Measurements from ENCODE around the gene MCMBP.

GRCh38 chr10:119784340-119785067 is 88.1 kb downstream of the MCMBP start:
- no peak for TF ChIP-seq TSHZ2 (CRISPR knock-in tag; IDR thresholded peaks at IDR 0.05)
- no peak for TF ChIP-seq CSDC2 (CRISPR knock-in tag; IDR thresholded peaks at IDR 0.05)
- TF ChIP-seq, protein P1, sequence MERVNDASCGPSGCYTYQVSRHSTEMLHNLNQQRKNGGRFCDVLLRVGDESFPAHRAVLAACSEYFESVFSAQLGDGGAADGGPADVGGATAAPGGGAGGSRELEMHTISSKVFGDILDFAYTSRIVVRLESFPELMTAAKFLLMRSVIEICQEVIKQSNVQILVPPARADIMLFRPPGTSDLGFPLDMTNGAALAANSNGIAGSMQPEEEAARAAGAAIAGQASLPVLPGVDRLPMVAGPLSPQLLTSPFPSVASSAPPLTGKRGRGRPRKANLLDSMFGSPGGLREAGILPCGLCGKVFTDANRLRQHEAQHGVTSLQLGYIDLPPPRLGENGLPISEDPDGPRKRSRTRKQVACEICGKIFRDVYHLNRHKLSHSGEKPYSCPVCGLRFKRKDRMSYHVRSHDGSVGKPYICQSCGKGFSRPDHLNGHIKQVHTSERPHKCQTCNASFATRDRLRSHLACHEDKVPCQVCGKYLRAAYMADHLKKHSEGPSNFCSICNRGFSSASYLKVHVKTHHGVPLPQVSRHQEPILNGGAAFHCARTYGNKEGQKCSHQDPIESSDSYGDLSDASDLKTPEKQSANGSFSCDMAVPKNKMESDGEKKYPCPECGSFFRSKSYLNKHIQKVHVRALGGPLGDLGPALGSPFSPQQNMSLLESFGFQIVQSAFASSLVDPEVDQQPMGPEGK (CRISPR knock-in tag; IDR thresholded peaks at IDR 0.05; ENCODE audit: borderline replicate concordance): no peak
- TF ChIP-seq PPARA (CRISPR knock-in tag; IDR thresholded peaks at IDR 0.05; ENCODE audit: borderline replicate concordance): no peak
- TF ChIP-seq ZNF70 (CRISPR knock-in tag; IDR thresholded peaks at IDR 0.05): no peak
- no peak for TF ChIP-seq ZFP30 (CRISPR knock-in tag; IDR thresholded peaks at IDR 0.05)
- TF ChIP-seq OSR1 (CRISPR knock-in tag; IDR thresholded peaks at IDR 0.05): no peak
- TF ChIP-seq RARB (CRISPR knock-in tag; IDR thresholded peaks at IDR 0.05): no peak
- no peak for TF ChIP-seq ZNF565 (CRISPR knock-in tag; conservative IDR thresholded peaks at IDR 0.05; ENCODE audit: low read depth)
- no peak for TF ChIP-seq ARNTL (CRISPR knock-in tag; IDR thresholded peaks at IDR 0.05; ENCODE audit: borderline replicate concordance, low read depth)
- no peak for TF ChIP-seq CSRNP3 (CRISPR knock-in tag; IDR thresholded peaks at IDR 0.05)
